B cell (primary cell): ENCODE data around the gene LRRC32.

Source experiments
- CTCF ChIP-seq: fragments of 200-600 bp; IDR thresholded peaks from one replicate; pipeline ENCODE4 v1.8.0; 2022; ENCODE audit warnings: antibody characterized with exemption, mild to moderate bottlenecking
- EZH2 ChIP-seq: IDR thresholded peaks from 2 replicates; pipeline ENCODE4 v1.6.1; 2012; ENCODE audit warnings: borderline replicate concordance, low read depth, mild to moderate bottlenecking, moderate library complexity, low read length; ENCODE audit not compliant: insufficient read depth, poor library complexity, severe bottlenecking

GRCh38 chr11:76682684-76683083 lies 12.1 kb upstream of the LRRC32 start:
- TF ChIP-seq CTCF (no peak), EZH2 (no peak)
